ENCODE data around the gene SCD. TPM values are rescaled to one million over a fixed set of nuclear protein-coding genes. Genes with fewer than 3 reads are reported as not detected.
"Not testable (repeated sequence)": the region's sequence is repeated elsewhere in the genome, so short reads cannot be mapped to it uniquely, and the experiment has no call there.

The SCD gene
- total RNA-seq, 1 donor from 2014 or later: 252 TPM

- Mint-ChIP-seq H3K4me1 (peaks cover 18% of the 10 kb centered on the region), H3K4me3 (peak overlapping the region; percentile 8), H3K27ac (peak overlapping the region; percentile 41), H3K36me3 (ENCODE audit: low read depth) (peaks cover 11% of the 10 kb centered on the region)
- H3K27me3 Mint-ChIP-seq; H3K9me3 Mint-ChIP-seq; DNase-seq; intact Hi-C loops (cut with micrococcal nuclease): not testable (repeated sequence)
These were observed 29.6 kb downstream of the SCD start for GRCh38 chr10:100376656-100377055.

- Mint-ChIP-seq H3K4me3 (no peak overlapping the region), H3K4me1 (peaks cover 18% of the 10 kb centered on the region), H3K9me3 (no peaks in the 10 kb centered on the region), H3K27ac (no peak overlapping the region), H3K27me3 (no peaks in the 10 kb centered on the region), H3K36me3 (ENCODE audit: low read depth) (peaks cover 21% of the 10 kb centered on the region)
- intact Hi-C loops (cut with micrococcal nuclease): no loop called here
- no peak for DNase-seq
These were observed 30.8 kb downstream of the SCD start for GRCh38 chr10:100377830-100378229.

GRCh38 chr10:100380400-100380799 is 33.4 kb downstream of the SCD start:
- Mint-ChIP-seq H3K9me3 (no peaks in the 10 kb centered on the region), H3K4me3 (no peak overlapping the region), H3K27me3 (no peaks in the 10 kb centered on the region), H3K4me1 (peaks cover 12% of the 10 kb centered on the region), H3K27ac (no peak overlapping the region), H3K36me3 (ENCODE audit: low read depth) (peaks cover 36% of the 10 kb centered on the region)
- no peak for DNase-seq
- intact Hi-C loops (cut with micrococcal nuclease): no loop called here

- no peaks in the 10 kb centered on the region for H3K27me3 Mint-ChIP-seq
- no peak overlapping the region for H3K4me3 Mint-ChIP-seq
- H3K27ac Mint-ChIP-seq: no peak overlapping the region
- no peak for DNase-seq
- H3K36me3 Mint-ChIP-seq (ENCODE audit: low read depth): peaks cover 51% of the 10 kb centered on the region
- H3K9me3 Mint-ChIP-seq: no peaks in the 10 kb centered on the region
- H3K4me1 Mint-ChIP-seq: peaks cover 5% of the 10 kb centered on the region
- intact Hi-C loops (cut with micrococcal nuclease): no loop called here
These were observed 35.5 kb downstream of the SCD start for GRCh38 chr10:100382553-100382952.

- intact Hi-C loops (cut with micrococcal nuclease): no loop called here
- Mint-ChIP-seq H3K27ac (no peak overlapping the region), H3K4me3 (no peak overlapping the region), H3K9me3 (no peaks in the 10 kb centered on the region), H3K36me3 (ENCODE audit: low read depth) (peaks cover 57% of the 10 kb centered on the region), H3K4me1 (peaks cover 6% of the 10 kb centered on the region), H3K27me3 (no peaks in the 10 kb centered on the region)
- no peak for DNase-seq
These were observed 36.2 kb downstream of the SCD start for GRCh38 chr10:100383251-100383650.

- Mint-ChIP-seq H3K27me3 (no peaks in the 10 kb centered on the region), H3K4me1 (peaks cover 13% of the 10 kb centered on the region), H3K27ac (no peak overlapping the region), H3K4me3 (no peak overlapping the region), H3K36me3 (ENCODE audit: low read depth) (peaks cover 19% of the 10 kb centered on the region), H3K9me3 (no peaks in the 10 kb centered on the region)
- no peak for DNase-seq
- intact Hi-C loops (cut with micrococcal nuclease): loop anchor here (2.0 kb wide), 1 partner anchor 17 kb away; no protein-coding TSS in a partner anchor
These were observed 44.4 kb downstream of the SCD start for GRCh38 chr10:100391163-100392002.

GRCh38 chr10:100392686-100393003 is 45.6 kb downstream of the SCD start:
- H3K36me3 Mint-ChIP-seq (ENCODE audit: low read depth): peaks cover 10% of the 10 kb centered on the region
- peaks cover 12% of the 10 kb centered on the region for H3K4me1 Mint-ChIP-seq
- H3K27me3 Mint-ChIP-seq: no peaks in the 10 kb centered on the region
- H3K27ac Mint-ChIP-seq: no peak overlapping the region
- no peak for DNase-seq
- H3K9me3 Mint-ChIP-seq: no peaks in the 10 kb centered on the region
- no peak overlapping the region for H3K4me3 Mint-ChIP-seq
- intact Hi-C loops (cut with micrococcal nuclease): no loop called here

- no peak overlapping the region for H3K4me3 Mint-ChIP-seq
- no peaks in the 10 kb centered on the region for H3K36me3 Mint-ChIP-seq (ENCODE audit: low read depth)
- H3K9me3 Mint-ChIP-seq: no peaks in the 10 kb centered on the region
- no peaks in the 10 kb centered on the region for H3K27me3 Mint-ChIP-seq
- DNase-seq: no peak
- no peak overlapping the region for H3K27ac Mint-ChIP-seq
- intact Hi-C loops (cut with micrococcal nuclease): no loop called here
- peaks cover 8% of the 10 kb centered on the region for H3K4me1 Mint-ChIP-seq
These were observed 48.6 kb downstream of the SCD start for GRCh38 chr10:100395626-100396025.

GRCh38 chr10:100396605-100397004 is 49.6 kb downstream of the SCD start:
- DNase-seq: no peak
- Mint-ChIP-seq H3K36me3 (ENCODE audit: low read depth) (no peaks in the 10 kb centered on the region), H3K4me3 (no peak overlapping the region), H3K27me3 (no peaks in the 10 kb centered on the region), H3K4me1 (peaks cover 4% of the 10 kb centered on the region), H3K9me3 (no peaks in the 10 kb centered on the region), H3K27ac (no peak overlapping the region)
- intact Hi-C loops (cut with micrococcal nuclease): no loop called here

GRCh38 chr10:100401631-100402328 is 54.7 kb downstream of the SCD start:
- H3K9me3 Mint-ChIP-seq: no peaks in the 10 kb centered on the region
- intact Hi-C loops (cut with micrococcal nuclease): no loop called here
- no peak overlapping the region for H3K4me3 Mint-ChIP-seq
- DNase-seq: no peak
- H3K36me3 Mint-ChIP-seq (ENCODE audit: low read depth): peaks cover under 1% of the 10 kb centered on the region
- H3K27me3 Mint-ChIP-seq: no peaks in the 10 kb centered on the region
- no peaks in the 10 kb centered on the region for H3K4me1 Mint-ChIP-seq
- no peak overlapping the region for H3K27ac Mint-ChIP-seq

GRCh38 chr10:100403734-100404133 is 56.7 kb downstream of the SCD start:
- Mint-ChIP-seq H3K4me3 (no peak overlapping the region), H3K27me3 (peaks cover 2% of the 10 kb centered on the region), H3K27ac (no peak overlapping the region), H3K9me3 (no peaks in the 10 kb centered on the region), H3K36me3 (ENCODE audit: low read depth) (peaks cover 2% of the 10 kb centered on the region), H3K4me1 (no peaks in the 10 kb centered on the region)
- DNase-seq: no peak
- intact Hi-C loops (cut with micrococcal nuclease): no loop called here

- Mint-ChIP-seq H3K4me3 (no peak overlapping the region), H3K9me3 (peaks cover 5% of the 10 kb centered on the region), H3K27me3 (peaks cover 2% of the 10 kb centered on the region), H3K4me1 (no peaks in the 10 kb centered on the region), H3K36me3 (ENCODE audit: low read depth) (peaks cover 3% of the 10 kb centered on the region), H3K27ac (no peak overlapping the region)
- intact Hi-C loops (cut with micrococcal nuclease): no loop called here
- DNase-seq: no peak
These were observed 66.1 kb downstream of the SCD start for GRCh38 chr10:100413173-100413572.

Data from activated CD4-positive, alpha-beta T cell treated with anti-CD3 and anti-CD28 coated beads, Interleukin-2, amount 10 ng/mL, durations not matched to agents 24 days and 14 days (primary cell).